Measurements from ENCODE around the gene PLEKHH1. TPM values are rescaled to one million over a fixed set of nuclear protein-coding genes. Genes with fewer than 3 reads are reported as not detected.

Gene PLEKHH1
- total and polyA plus RNA-seq, 4 donors, result 0.46 to 2.4 (median 0.89) TPM

DNA sequence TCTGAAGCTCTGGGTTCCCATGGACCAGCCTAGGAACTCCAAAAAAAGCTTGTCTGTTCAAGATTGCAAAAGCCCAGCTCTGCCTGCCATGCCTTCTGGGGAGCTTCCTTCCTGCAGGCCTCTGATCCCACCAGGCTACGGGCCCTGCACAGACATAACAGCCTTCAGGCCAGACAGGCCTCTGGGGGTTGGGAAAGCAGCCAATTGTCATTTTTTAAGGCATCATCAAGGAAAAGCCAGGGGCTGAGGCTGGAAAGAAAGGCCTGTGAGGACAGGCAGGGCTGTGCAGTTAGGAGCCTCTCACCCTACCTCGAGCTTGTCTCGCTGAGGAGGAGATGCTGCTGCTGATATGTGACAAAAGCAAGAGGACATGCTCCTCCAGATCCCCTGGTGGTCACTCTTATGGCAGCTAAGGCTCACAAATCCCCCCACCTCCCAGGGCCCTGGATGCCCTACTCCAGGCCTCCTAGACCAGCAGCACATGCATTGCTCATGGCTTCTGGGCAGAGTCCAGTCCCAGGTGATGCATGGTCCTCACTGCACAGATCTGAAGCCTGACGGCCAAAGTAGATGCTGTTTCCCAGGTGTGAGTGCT is 47.5 kb upstream of the PLEKHH1 start (continued):
- TF ChIP-seq, protein P1, sequence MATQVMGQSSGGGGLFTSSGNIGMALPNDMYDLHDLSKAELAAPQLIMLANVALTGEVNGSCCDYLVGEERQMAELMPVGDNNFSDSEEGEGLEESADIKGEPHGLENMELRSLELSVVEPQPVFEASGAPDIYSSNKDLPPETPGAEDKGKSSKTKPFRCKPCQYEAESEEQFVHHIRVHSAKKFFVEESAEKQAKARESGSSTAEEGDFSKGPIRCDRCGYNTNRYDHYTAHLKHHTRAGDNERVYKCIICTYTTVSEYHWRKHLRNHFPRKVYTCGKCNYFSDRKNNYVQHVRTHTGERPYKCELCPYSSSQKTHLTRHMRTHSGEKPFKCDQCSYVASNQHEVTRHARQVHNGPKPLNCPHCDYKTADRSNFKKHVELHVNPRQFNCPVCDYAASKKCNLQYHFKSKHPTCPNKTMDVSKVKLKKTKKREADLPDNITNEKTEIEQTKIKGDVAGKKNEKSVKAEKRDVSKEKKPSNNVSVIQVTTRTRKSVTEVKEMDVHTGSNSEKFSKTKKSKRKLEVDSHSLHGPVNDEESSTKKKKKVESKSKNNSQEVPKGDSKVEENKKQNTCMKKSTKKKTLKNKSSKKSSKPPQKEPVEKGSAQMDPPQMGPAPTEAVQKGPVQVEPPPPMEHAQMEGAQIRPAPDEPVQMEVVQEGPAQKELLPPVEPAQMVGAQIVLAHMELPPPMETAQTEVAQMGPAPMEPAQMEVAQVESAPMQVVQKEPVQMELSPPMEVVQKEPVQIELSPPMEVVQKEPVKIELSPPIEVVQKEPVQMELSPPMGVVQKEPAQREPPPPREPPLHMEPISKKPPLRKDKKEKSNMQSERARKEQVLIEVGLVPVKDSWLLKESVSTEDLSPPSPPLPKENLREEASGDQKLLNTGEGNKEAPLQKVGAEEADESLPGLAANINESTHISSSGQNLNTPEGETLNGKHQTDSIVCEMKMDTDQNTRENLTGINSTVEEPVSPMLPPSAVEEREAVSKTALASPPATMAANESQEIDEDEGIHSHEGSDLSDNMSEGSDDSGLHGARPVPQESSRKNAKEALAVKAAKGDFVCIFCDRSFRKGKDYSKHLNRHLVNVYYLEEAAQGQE (IDR thresholded peaks at IDR 0.05), result no peak
- no peak for TF ChIP-seq FOXA1 (IDR thresholded peaks at IDR 0.05)
- no peak for TF ChIP-seq RAD21 (IDR thresholded peaks at IDR 0.05)
- no peak for TF ChIP-seq GABPA (IDR thresholded peaks at IDR 0.05 in 1 of 2, conservative IDR thresholded peaks at IDR 0.05 in 1 of 2)
- TF ChIP-seq, protein P2, sequence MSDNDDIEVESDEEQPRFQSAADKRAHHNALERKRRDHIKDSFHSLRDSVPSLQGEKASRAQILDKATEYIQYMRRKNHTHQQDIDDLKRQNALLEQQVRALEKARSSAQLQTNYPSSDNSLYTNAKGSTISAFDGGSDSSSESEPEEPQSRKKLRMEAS (IDR thresholded peaks at IDR 0.05), result no peak
- TF ChIP-seq FOXA2 (IDR thresholded peaks at IDR 0.05), result no peak
- TF ChIP-seq SP1 (IDR thresholded peaks at IDR 0.05), result no peak
- TF ChIP-seq YY1 (IDR thresholded peaks at IDR 0.05), result no peak
- no peak for TF ChIP-seq RXRA (IDR thresholded peaks at IDR 0.05)
- no peak for TF ChIP-seq ATF3 (IDR thresholded peaks at IDR 0.05)
- no peak for TF ChIP-seq JUND (IDR thresholded peaks at IDR 0.05)

DNA sequence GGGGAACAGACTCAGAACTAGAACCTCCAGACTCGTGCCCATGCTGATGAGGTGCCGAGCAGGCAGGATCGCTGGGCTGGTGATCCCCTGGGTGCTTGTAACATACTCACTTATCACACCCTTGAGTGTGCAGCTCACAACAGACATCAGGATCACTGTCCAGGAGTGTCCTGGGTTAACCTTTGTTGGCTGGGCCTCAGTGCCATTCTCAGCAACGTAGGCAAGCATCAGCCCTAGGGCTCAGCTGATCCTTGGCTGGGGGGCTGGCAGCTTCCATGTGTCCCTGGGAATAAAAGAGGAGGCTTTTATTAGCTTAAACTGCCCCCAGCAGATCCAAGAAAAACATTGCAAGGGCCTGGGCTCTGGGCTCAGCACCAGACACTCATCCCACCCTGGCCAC is 46.2 kb upstream of the PLEKHH1 start:
- Histone ChIP-seq H3K27me3 (ENCODE audit: control insufficient read depth in 4 of 4, insufficient read depth in 4 of 4, low read length in 3 of 4) (no peaks in the 10 kb centered on the region), H3K27ac (ENCODE audit: low read depth in 1 of 2, low read length in 2 of 2) (no peak overlapping the region), H3K4me1 (ENCODE audit: control insufficient read depth in 4 of 4, insufficient read depth in 4 of 4, low read length in 3 of 4) (peaks cover 0 to 7% (median 0%) of the 10 kb centered on the region in 4 donors), H3K9me3 (ENCODE audit: control insufficient read depth in 4 of 4, low read length in 3 of 4) (no peaks in the 10 kb centered on the region), H3K9ac (ENCODE audit: low read depth in 1 of 2, low read length in 2 of 2) (no peak overlapping the region), H3K36me3 (ENCODE audit: control insufficient read depth in 4 of 4, insufficient read depth in 3 of 4, low read depth in 1 of 4, low read length in 3 of 4) (no peaks in the 10 kb centered on the region), H3K4me3 (ENCODE audit: low read depth in 1 of 3, low read length in 3 of 3) (no peak overlapping the region)
- no peak for DNase-seq (ENCODE audit: low spot score)
- 80% methylated on average over 4 of the region's 4 CpGs for WGBS
- TF ChIP-seq FOXA2 (IDR thresholded peaks at IDR 0.05) (no peak), RXRA (IDR thresholded peaks at IDR 0.05) (no peak), FOXA1 (IDR thresholded peaks at IDR 0.05) (no peak), CTCF (IDR thresholded peaks at IDR 0.05; ENCODE audit: low read depth, low read length, missing input control) (no peak), HNF4G (IDR thresholded peaks at IDR 0.05) (no peak), HNF4A (conservative IDR thresholded peaks at IDR 0.05) (no peak), NR2F2 (IDR thresholded peaks at IDR 0.05) (no peak), YY1 (IDR thresholded peaks at IDR 0.05) (no peak)

- TF ChIP-seq ATF3 (IDR thresholded peaks at IDR 0.05) (no peak), CTCF (IDR thresholded peaks at IDR 0.05; ENCODE audit: low read depth, low read length, missing input control) (no peak), YY1 (IDR thresholded peaks at IDR 0.05) (no peak), FOXA1 (IDR thresholded peaks at IDR 0.05) (no peak), HNF4G (IDR thresholded peaks at IDR 0.05) (no peak), RXRA (IDR thresholded peaks at IDR 0.05) (no peak), JUND (IDR thresholded peaks at IDR 0.05) (no peak), ZBTB33 (IDR thresholded peaks at IDR 0.05) (no peak)
- no peak for DNase-seq (ENCODE audit: low spot score)
- Histone ChIP-seq H3K9me3 (ENCODE audit: control insufficient read depth in 4 of 4, low read length in 3 of 4) (no peaks in the 10 kb centered on the region), H3K27ac (ENCODE audit: low read depth in 1 of 2, low read length in 2 of 2) (no peak overlapping the region), H3K36me3 (ENCODE audit: control insufficient read depth in 4 of 4, insufficient read depth in 3 of 4, low read depth in 1 of 4, low read length in 3 of 4) (no peaks in the 10 kb centered on the region), H3K4me3 (ENCODE audit: low read depth in 1 of 3, low read length in 3 of 3) (no peak overlapping the region), H3K4me1 (ENCODE audit: control insufficient read depth in 4 of 4, insufficient read depth in 4 of 4, low read length in 3 of 4) (peaks cover 0 to 7% (median 0%) of the 10 kb centered on the region in 4 donors), H3K9ac (ENCODE audit: low read depth in 1 of 2, low read length in 2 of 2) (no peak overlapping the region), H3K27me3 (ENCODE audit: control insufficient read depth in 4 of 4, insufficient read depth in 4 of 4, low read length in 3 of 4) (no peaks in the 10 kb centered on the region)
- WGBS, result 95% methylated on average over 4 of the region's 4 CpGs
These were observed 45.8 kb upstream of the PLEKHH1 start for GRCh38 chr14:67487332-67487731.

Data from liver (tissue), 9 donors.